Heart right ventricle (tissue), 16 donors: ENCODE data around the gene ANKS1B. TPM values are rescaled to one million over a fixed set of nuclear protein-coding genes. Genes with fewer than 3 reads are reported as not detected.

Experiments used
- ATAC-seq, 8 donors: fragments of 200-7000 bp; cut with Tn5 transposase; one replicate each; pipeline ENCODE4 v1.9.1; 2020; ENCODE audit warnings: mild to moderate bottlenecking in 8 of 8, moderate library complexity in 8 of 8, moderate number of reproducible peaks in 1 of 8
- DNase-seq, 2 donors: peaks; one replicate each; pipeline ENCODE4 v3.0.0-alpha.2; 2020
- H3K27ac ChIP-seq, 10 donors: fragments of 200-600 bp; sonication (generic) in 2 of 10; one replicate each; pipeline versions ENCODE4 v1.5.0 to v1.8.0; 2020 to 2022; ENCODE audit warnings: mild to moderate bottlenecking in 3 of 10
- H3K27me3 ChIP-seq, 7 donors: fragments of 200-600 bp; one replicate each; pipeline ENCODE4 v1.8.0; 2021 to 2022; ENCODE audit warnings: mild to moderate bottlenecking in 2 of 7
- H3K36me3 ChIP-seq, 9 donors: fragments of 200-600 bp; sonication (generic) in 1 of 9; one replicate each; pipeline versions ENCODE4 v1.5.0 to v1.8.0; 2020 to 2022; ENCODE audit warnings: mild to moderate bottlenecking in 2 of 9
- H3K4me1 ChIP-seq, 9 donors: fragments of 200-600 bp; sonication (generic) in 1 of 9; one replicate each; pipeline versions ENCODE4 v1.5.0 to v1.8.0; 2020 to 2022; ENCODE audit warnings: mild to moderate bottlenecking in 4 of 9
- H3K4me3 ChIP-seq, 10 donors: fragments of 200-600 bp; sonication (generic) in 2 of 10; one replicate each; pipeline versions ENCODE4 v1.5.0 to v1.8.0; 2020 to 2022; ENCODE audit warnings: mild to moderate bottlenecking in 7 of 10, moderate library complexity in 2 of 10
- H3K9me3 ChIP-seq, 11 donors: fragments of 200-600 bp in 10 of 11; sonication (generic) in 2 of 11; one replicate each; pipeline versions ENCODE4 v1.5.0 to v1.8.0; 2013 to 2022; ENCODE audit warnings: mild to moderate bottlenecking in 2 of 11, control low read depth in 1 of 11, moderate library complexity in 1 of 11
- WGBS, 2 donors: extraction: QIAGEN DNeasy Blood & Tissue Kit; methylation state at CpG; one replicate each; pipeline ENCODE4 v1.1.7; 2013; ENCODE audit warnings: inconsistent platforms in 1 of 2; 5-methylcytosine and 5-hydroxymethylcytosine counted together
- intact Hi-C, 10 donors: fragments of 100-400 bp; cut with DNase I; formaldehyde crosslinking; loops; one replicate each; pipeline versions ENCODE4 v1.11.1 to v1.14.2; 2022
- polyA plus RNA-seq, 2 donors: library from polyadenylated mRNA; stranded (reverse); fragments of 200-250 nt; gene quantifications; one replicate each; pipeline ENCODE4 v1.2.3, GENCODE V29; 2013
- total RNA-seq, 10 donors: library from RNA; stranded (reverse); fragmentation: NEBNext Ultra II Directional in 3 of 10; extraction: Animal tissue kit (Norgen Biotek cat#: 25700) in 3 of 10; gene quantifications; one replicate each; pipeline versions ENCODE4 v1.2.1 to v1.2.4, GENCODE V29; 2021 to 2023
- TF ChIP-seq, protein P1 (sequence below), 9 donors: fragments of 200-600 bp; sonication (generic) in 2 of 9; IDR thresholded peaks; one replicate each; pipeline versions ENCODE4 v1.5.0 to v1.8.0; 2021 to 2022; ENCODE audit warnings: antibody characterized with exemption in 9 of 9, mild to moderate bottlenecking in 5 of 9, moderate library complexity in 1 of 9
- donor health status: Arrhythmogenic right ventricular cardiomyopathy.
- donor health status: ischemic (EF 13 %, LVEDD 7.1; RV severe dilation, severe dysfunction).
- donor health status: healthy with polysubstance abuse.
- donor health status: DM: no; HTN: yes; CAD: no.
- donor health status: DM: no; HTN: no; CAD: no.
- donor health status: ischemic (EF 25% LVEDD 6.9; RV normal size, moderate dysfunction).
- donor health status: ischemic (EF 25% LVEDD 5.7; RV mildly dilated, moderate dysfunction).
- donor health status: healthy.
- donor health status: DM: yes; HTN: yes; CAD: no.
- donor health status: Ischemic cardiomyopathy.
- donor health status: ischemic (EF 35%, LVEDD 5.7; RV mildly dilated, moderate dysfunction).
- donor health status: nonischemic (EF 11% LVEDD 7.7; RV severe dilation, severe dysfunction).
- donor health status: DM: yes; HTN: yes; CAD: no.
- donor health status: PGD.
- donor health status: ischemic (EF 29% LVEDD 5.4; RV normal size, mild dysfunction).
- donor health status: nonischemic (EF 23%, LVEDD 6.1; RV moderate dilation, normal function).

The ANKS1B gene
- total and polyA plus RNA-seq, 12 donors = 0.58 to 4.8 (median 1.8) TPM

DNA sequence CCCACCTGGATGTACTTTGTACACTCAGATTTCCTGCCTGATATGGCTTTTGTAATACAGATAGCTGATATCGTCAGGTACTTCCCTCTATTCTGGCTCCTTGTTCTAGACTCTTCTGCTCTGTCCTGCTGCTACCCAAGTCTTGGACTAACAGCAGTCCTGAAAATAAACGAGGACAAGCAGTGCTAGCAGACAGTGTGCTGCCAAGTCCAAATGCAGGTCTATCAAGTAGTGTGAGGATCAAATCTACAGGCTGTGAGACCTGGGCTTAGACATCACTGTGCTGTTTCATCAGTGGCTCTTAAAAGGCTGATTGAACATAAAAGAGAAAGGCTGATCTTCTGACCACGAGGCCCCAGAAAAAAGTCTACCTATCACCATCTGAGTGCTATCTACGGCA, 921.6 kb downstream of the ANKS1B start:
- Histone ChIP-seq H3K4me1 (peaks cover 0 to 10% (median 0%) of the 10 kb centered on the region in 9 donors), H3K36me3 (no peaks in the 10 kb centered on the region), H3K27ac (no peak overlapping the region), H3K4me3 (no peak overlapping the region), H3K9me3 (no peaks in the 10 kb centered on the region), H3K27me3 (no peaks in the 10 kb centered on the region)
- TF ChIP-seq, protein P1, sequence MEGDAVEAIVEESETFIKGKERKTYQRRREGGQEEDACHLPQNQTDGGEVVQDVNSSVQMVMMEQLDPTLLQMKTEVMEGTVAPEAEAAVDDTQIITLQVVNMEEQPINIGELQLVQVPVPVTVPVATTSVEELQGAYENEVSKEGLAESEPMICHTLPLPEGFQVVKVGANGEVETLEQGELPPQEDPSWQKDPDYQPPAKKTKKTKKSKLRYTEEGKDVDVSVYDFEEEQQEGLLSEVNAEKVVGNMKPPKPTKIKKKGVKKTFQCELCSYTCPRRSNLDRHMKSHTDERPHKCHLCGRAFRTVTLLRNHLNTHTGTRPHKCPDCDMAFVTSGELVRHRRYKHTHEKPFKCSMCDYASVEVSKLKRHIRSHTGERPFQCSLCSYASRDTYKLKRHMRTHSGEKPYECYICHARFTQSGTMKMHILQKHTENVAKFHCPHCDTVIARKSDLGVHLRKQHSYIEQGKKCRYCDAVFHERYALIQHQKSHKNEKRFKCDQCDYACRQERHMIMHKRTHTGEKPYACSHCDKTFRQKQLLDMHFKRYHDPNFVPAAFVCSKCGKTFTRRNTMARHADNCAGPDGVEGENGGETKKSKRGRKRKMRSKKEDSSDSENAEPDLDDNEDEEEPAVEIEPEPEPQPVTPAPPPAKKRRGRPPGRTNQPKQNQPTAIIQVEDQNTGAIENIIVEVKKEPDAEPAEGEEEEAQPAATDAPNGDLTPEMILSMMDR (IDR thresholded peaks at IDR 0.05) = no peak
- ATAC-seq (no peak), DNase-seq (no peak)
- WGBS, 2 donors = 56 to 62% methylated on average over 4 of the region's 4 CpGs
- intact Hi-C loops = no loop called here

- peak; percentile 26 to 48 for DNase-seq
Observed at GRCh38 chr12:99059824-99060511, 924.8 kb downstream of the ANKS1B start.

DNA sequence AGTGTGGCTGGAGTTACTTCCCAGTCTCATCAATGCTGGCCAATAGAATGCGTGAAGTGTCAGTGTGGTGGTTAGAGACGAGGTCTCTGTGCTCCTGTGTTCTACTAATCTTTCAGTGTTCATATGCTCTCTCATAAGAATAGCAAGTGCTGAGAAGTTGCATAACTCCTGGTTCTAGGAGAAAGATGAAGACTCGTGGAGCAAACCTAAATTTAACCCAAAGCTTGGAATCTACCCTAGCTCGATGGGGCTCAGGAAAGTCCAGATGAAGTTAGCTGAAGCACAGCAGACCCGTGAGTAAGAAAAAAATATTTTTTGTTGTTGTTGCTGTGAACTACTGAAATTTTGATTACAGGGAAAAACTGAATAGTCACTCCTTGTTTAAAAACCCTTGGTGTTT, 927.1 kb downstream of the ANKS1B start:
- H3K36me3 ChIP-seq = no peaks in the 10 kb centered on the region
- H3K27ac ChIP-seq = no peak overlapping the region
- peaks cover 0 to 10% (median 0%) of the 10 kb centered on the region in 9 donors for H3K4me1 ChIP-seq
- H3K27me3 ChIP-seq = no peaks in the 10 kb centered on the region
- intact Hi-C loops = no loop called here
- ATAC-seq (no peak), DNase-seq (no peak)
- H3K4me3 ChIP-seq = no peak overlapping the region
- 75 to 76% methylated on average over 5 of the region's 5 CpGs for WGBS, 2 donors
- TF ChIP-seq, protein P1 (IDR thresholded peaks at IDR 0.05) = no peak
- no peaks in the 10 kb centered on the region for H3K9me3 ChIP-seq

More at GRCh38 chr12:99059824-99060511, 924.8 kb downstream of the ANKS1B start:
- peaks cover 0 to 10% (median 0%) of the 10 kb centered on the region in 9 donors for H3K4me1 ChIP-seq
- WGBS, 2 donors = 42 to 46% methylated on average over 9 of the region's 9 CpGs
- TF ChIP-seq, protein P1 (IDR thresholded peaks at IDR 0.05) = peak in 5 of 9 donors; percentile 11 to 40 (median 13)
- intact Hi-C loops = no loop called here
- H3K9me3 ChIP-seq = no peaks in the 10 kb centered on the region
- H3K27me3 ChIP-seq = no peaks in the 10 kb centered on the region
- no peaks in the 10 kb centered on the region for H3K36me3 ChIP-seq
- peak in 7 of 8 donors; percentile 81 to 93 (median 89) for ATAC-seq
- H3K4me3 ChIP-seq = no peak overlapping the region
- H3K27ac ChIP-seq = peak overlapping the region in 4 of 10 donors; percentile 9 to 64 (median 48)

GRCh38 chr12:99056186-99056585, 928.5 kb downstream of the ANKS1B start:
- H3K9me3 ChIP-seq = no peaks in the 10 kb centered on the region
- H3K4me1 ChIP-seq = peaks cover 0 to 10% (median 0%) of the 10 kb centered on the region in 9 donors
- TF ChIP-seq, protein P1 (IDR thresholded peaks at IDR 0.05) = no peak
- no peak overlapping the region for H3K4me3 ChIP-seq
- no peaks in the 10 kb centered on the region for H3K36me3 ChIP-seq
- intact Hi-C loops = no loop called here
- ATAC-seq (no peak), DNase-seq (no peak)
- 87 to 91% methylated on average over 1 of the region's 1 CpG for WGBS, 2 donors
- no peak overlapping the region for H3K27ac ChIP-seq
- H3K27me3 ChIP-seq = no peaks in the 10 kb centered on the region
